ENCODE data around the gene HNF1B. TPM values are rescaled to one million over a fixed set of nuclear protein-coding genes. Genes with fewer than 3 reads are reported as not detected.
A peak's percentile ranks its signal among the peaks of the same experiment; 100 is the strongest.

The HNF1B gene
- total RNA-seq, 2 experiments from 2014 or later = not detected

DNA sequence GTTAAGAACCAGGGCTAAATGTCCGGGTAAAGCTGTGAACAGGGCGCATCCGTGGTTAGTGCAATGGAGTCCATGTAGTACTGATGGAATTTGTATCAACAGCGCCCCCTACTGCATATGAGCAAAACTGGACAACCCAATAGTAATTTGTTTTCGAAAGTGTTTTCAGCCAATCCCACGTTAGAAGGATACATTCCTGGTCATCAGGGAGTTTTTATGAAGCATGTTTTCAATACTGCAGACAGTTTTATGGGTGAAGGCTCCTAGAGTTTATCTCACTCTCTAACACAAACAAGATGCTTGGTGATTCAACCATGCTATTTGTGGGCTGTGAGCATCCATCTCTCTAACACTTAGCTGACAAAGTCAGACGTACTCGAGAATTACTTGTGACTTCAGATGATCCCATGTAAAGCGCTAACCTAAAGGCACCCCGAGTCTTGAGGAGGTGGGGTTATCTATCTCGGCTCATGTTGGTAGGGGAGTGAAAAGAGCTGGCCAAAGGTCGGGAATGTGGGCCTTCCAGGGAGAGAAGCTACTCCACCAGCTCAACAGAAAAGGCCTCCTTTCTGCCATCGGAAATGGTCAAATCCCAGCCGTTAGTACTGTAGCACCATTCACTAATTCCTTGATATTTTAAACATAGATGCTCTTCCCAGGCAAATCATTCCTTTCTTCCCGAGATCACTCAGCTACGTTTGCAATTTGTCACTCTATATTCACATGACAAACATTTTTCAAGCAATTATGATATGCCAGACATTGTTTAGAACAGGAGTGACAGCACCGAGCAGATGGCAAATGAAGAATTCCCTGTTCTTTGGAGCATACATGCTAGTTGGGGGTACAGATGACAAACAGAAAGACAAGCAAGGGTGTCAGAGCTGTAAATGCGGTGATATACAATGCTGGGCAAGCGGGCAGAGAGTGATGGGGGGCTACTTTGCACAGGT is 46.9 kb upstream of the HNF1B start:
- BruUV-seq (replicated peaks) = no TSS peak
- H3K4me3 ChIP-seq (ENCODE audit: low read depth, low read length, poor library complexity, severe bottlenecking) = no peak overlapping the region
- H3K9me2 ChIP-seq (ENCODE audit: insufficient read depth, low read length) = no peaks in the 10 kb centered on the region
- no peaks in the 10 kb centered on the region for H4K20me1 ChIP-seq (ENCODE audit: insufficient read depth, low read length)
- DNase-seq (ENCODE audit: low spot score) = peak; percentile 62
- no peaks in the 10 kb centered on the region for H3K9me3 ChIP-seq (ENCODE audit: low read length)
- no peak for TF ChIP-seq EZH2phosphoT487 (IDR thresholded peaks at IDR 0.05; ENCODE audit: borderline replicate concordance, low read depth, low read length)
- TF ChIP-seq, protein P1, sequence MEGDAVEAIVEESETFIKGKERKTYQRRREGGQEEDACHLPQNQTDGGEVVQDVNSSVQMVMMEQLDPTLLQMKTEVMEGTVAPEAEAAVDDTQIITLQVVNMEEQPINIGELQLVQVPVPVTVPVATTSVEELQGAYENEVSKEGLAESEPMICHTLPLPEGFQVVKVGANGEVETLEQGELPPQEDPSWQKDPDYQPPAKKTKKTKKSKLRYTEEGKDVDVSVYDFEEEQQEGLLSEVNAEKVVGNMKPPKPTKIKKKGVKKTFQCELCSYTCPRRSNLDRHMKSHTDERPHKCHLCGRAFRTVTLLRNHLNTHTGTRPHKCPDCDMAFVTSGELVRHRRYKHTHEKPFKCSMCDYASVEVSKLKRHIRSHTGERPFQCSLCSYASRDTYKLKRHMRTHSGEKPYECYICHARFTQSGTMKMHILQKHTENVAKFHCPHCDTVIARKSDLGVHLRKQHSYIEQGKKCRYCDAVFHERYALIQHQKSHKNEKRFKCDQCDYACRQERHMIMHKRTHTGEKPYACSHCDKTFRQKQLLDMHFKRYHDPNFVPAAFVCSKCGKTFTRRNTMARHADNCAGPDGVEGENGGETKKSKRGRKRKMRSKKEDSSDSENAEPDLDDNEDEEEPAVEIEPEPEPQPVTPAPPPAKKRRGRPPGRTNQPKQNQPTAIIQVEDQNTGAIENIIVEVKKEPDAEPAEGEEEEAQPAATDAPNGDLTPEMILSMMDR (conservative IDR thresholded peaks at IDR 0.05; ENCODE audit: low read length) = peak; percentile 93
- no peaks in the 10 kb centered on the region for H3K79me2 ChIP-seq (ENCODE audit: insufficient read depth, low read depth, low read length)
- POLR2A ChIA-PET = no interaction called here
- H2AFZ ChIP-seq (ENCODE audit: low read length) = no peak overlapping the region
- intact Hi-C loops (cut with micrococcal nuclease; ENCODE audit: unreplicated experiment) = no loop called here
- no peaks in the 10 kb centered on the region for H3K36me3 ChIP-seq (ENCODE audit: insufficient read depth, low read length)
- H3K4me1 ChIP-seq (ENCODE audit: insufficient read depth, low read length, poor library complexity, severe bottlenecking) = no peaks in the 10 kb centered on the region
- no peak overlapping the region for H3K27ac ChIP-seq (ENCODE audit: low read depth, low read length, poor library complexity, severe bottlenecking)
- H3K4me2 ChIP-seq (ENCODE audit: low read length) = no peak overlapping the region
- CTCF ChIA-PET (ENCODE audit: unreplicated experiment) = no interaction called here

DNA sequence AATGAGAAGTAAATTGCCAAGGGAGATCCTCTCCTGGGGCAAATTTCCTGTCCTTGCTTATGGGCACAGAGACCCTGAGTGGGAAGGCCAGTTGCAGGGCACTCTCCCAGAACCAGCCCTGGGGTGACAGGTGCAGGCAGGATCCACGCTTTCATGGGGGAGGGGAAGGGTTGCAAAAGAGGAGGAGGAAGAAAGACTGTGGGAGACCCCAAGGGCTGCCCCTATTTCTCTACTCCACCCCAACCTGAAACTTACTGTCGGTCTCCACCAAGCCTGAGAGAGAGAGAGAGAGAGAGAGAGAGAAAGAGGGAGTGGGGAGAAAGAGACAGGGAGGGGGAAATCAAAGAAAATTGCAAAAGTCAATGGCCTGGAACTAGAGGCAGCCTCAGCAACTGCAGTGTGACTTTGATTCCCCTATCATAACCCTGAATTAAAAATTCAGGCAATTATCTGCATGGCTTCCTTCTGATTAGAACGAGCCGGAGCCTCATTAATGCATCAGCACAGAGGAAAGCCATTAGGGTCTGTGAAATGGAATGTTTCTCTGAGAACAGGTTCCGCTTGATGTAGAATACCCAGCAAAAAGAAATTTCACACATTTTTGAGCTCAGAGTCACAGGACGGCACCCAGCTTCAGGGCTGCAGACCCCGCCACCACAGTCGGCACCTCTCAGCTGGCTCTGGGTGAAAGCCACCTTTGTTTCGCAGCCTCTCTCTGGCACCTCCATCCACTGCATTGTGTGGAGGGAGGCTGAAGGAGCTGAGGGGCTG is 45.1 kb upstream of the HNF1B start:
- POLR2A ChIA-PET = no interaction called here
- Histone ChIP-seq H3K27ac (ENCODE audit: low read depth, low read length, poor library complexity, severe bottlenecking) (no peak overlapping the region), H2AFZ (ENCODE audit: low read length) (no peak overlapping the region), H3K4me3 (ENCODE audit: low read depth, low read length, poor library complexity, severe bottlenecking) (no peak overlapping the region), H4K20me1 (ENCODE audit: insufficient read depth, low read length) (no peaks in the 10 kb centered on the region), H3K4me2 (ENCODE audit: low read length) (no peak overlapping the region), H3K36me3 (ENCODE audit: insufficient read depth, low read length) (no peaks in the 10 kb centered on the region), H3K79me2 (ENCODE audit: insufficient read depth, low read depth, low read length) (no peaks in the 10 kb centered on the region), H3K9me2 (ENCODE audit: insufficient read depth, low read length) (no peaks in the 10 kb centered on the region), H3K4me1 (ENCODE audit: insufficient read depth, low read length, poor library complexity, severe bottlenecking) (no peaks in the 10 kb centered on the region), H3K9me3 (ENCODE audit: low read length) (no peaks in the 10 kb centered on the region)
- intact Hi-C loops (cut with micrococcal nuclease; ENCODE audit: unreplicated experiment) = no loop called here
- DNase-seq (ENCODE audit: low spot score) = no peak
- CTCF ChIA-PET (ENCODE audit: unreplicated experiment) = no interaction called here
- TF ChIP-seq EZH2phosphoT487 (IDR thresholded peaks at IDR 0.05; ENCODE audit: borderline replicate concordance, low read depth, low read length) = no peak
- TF ChIP-seq, protein P1 (conservative IDR thresholded peaks at IDR 0.05; ENCODE audit: low read length) = no peak
- BruUV-seq (replicated peaks) = no TSS peak
